Measurements from ENCODE around the gene FKTN.

Gene FKTN

DNA sequence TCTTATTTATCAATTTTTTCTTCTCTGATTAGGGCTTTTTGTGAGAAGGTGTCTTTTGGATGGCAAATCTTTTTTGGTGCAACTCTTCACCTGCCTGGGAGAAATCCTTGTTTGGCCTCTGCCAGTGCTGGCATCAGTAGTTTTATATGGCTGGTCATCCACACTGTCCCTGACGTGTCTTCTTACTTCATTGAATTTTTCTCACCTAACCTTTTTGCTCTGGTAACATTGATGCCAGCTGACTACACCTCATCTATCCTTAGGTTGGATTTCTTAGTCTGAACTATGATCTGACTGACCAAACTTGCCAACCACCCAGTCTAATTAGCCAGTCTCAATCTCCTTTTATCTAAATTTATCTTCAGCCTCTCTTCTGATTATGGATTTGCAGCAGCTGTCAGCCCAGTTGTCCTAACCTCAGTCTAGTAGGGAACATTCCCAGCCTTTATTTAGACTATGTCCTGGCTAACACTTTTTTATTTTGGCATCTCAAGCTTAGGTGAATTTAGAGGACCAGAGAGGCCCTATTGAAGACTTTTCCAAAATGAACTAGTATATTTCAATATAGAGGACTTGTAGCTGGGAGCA is 125.9 kb downstream of the FKTN start:
- Histone ChIP-seq H3K9me3 (ENCODE audit: low read length) (no peaks in the 10 kb centered on the region), H3K36me3 (ENCODE audit: insufficient read depth, low read length) (no peaks in the 10 kb centered on the region), H3K27me3 (ENCODE audit: control insufficient read depth in 1 of 2, insufficient read depth in 2 of 2, low read length in 2 of 2) (no peaks in the 10 kb centered on the region), H3K4me3 (ENCODE audit: low read depth in 1 of 2, low read length in 2 of 2) (no peak overlapping the region), H3K9ac (ENCODE audit: low read length) (no peak overlapping the region), H3K4me1 (ENCODE audit: insufficient read depth, low read length) (no peaks in the 10 kb centered on the region), H3K27ac (ENCODE audit: low read depth, low read length) (no peak overlapping the region)

DNA sequence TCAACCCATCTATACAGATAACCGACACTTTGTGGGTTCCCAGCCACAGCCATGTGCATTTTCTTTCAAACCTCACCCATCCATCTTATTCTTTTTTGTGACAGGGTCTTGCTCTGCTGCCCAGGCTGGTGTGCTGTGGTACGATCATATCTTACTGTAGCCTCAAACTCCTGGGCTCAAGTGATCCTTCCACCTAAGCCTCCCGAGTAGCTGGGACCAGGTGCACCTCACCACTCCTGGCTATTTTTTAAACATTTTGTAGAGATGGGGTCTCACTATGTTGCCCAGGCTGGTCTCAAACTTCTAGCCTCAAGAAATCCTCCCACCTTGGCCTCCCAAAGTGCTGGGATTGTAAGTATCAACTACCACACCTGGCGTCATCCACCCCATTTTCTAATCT is 129.0 kb downstream of the FKTN start:
- H3K9ac ChIP-seq (ENCODE audit: low read length), result no peak overlapping the region
- no peaks in the 10 kb centered on the region for H3K27me3 ChIP-seq (ENCODE audit: control insufficient read depth in 1 of 2, insufficient read depth in 2 of 2, low read length in 2 of 2)
- H3K36me3 ChIP-seq (ENCODE audit: insufficient read depth, low read length), result no peaks in the 10 kb centered on the region
- H3K27ac ChIP-seq (ENCODE audit: low read depth, low read length), result no peak overlapping the region
- no peaks in the 10 kb centered on the region for H3K9me3 ChIP-seq (ENCODE audit: low read length)
- no peaks in the 10 kb centered on the region for H3K4me1 ChIP-seq (ENCODE audit: insufficient read depth, low read length)
- H3K4me3 ChIP-seq (ENCODE audit: low read depth in 1 of 2, low read length in 2 of 2), result no peak overlapping the region
